AG04449 (cell line): ENCODE results near the gene OR14I1.

Source experiments
- CTCF ChIA-PET: fragments of 350-600 bp; formaldehyde crosslinking; extraction: SDS; loops from one replicate; lab custom pipeline; 2021; ENCODE audit warnings: antibody characterized with exemption; lab: Yijun Ruan, JAX
- POLR2A ChIA-PET: fragments of 400-600, 350-600 bp; formaldehyde crosslinking; extraction: SDS; loops from one replicate; lab custom pipeline; 2020; ENCODE audit warnings: antibody characterized with exemption, inconsistent platforms; lab: Yijun Ruan, JAX
- DNase-seq: peaks from one replicate; pipeline ENCODE4 v3.0.0-alpha.2; 2010; ENCODE audit warnings: low read depth, low spot score
- H3K4me3 ChIP-seq: 2 replicates; pipeline ENCODE4 v1.5.1; 2011; ENCODE audit warnings: low read depth, mild to moderate bottlenecking, control low read depth, low read length
- CTCF ChIP-seq: IDR thresholded peaks from one replicate; pipeline ENCODE4 v1.5.1; 2011; ENCODE audit warnings: mild to moderate bottlenecking, moderate library complexity, low read length, control low read depth, inconsistent platforms; ENCODE audit not compliant: insufficient read depth; ENCODE audit errors: missing control alignments

The OR14I1 gene

GRCh38 chr1:248739572-248740205 is 37.1 kb upstream of the OR14I1 start:
- ChIA-PET CTCF (no interaction called here), POLR2A (no interaction called here)
- no peak overlapping the region for H3K4me3 ChIP-seq
- TF ChIP-seq CTCF = no peak
- DNase-seq = no peak

GRCh38 chr1:248737457-248737856 is 34.9 kb upstream of the OR14I1 start:
- CTCF ChIA-PET = no interaction called here
- DNase-seq = no peak
- no peak overlapping the region for H3K4me3 ChIP-seq
- no peak for TF ChIP-seq CTCF
- POLR2A ChIA-PET = no interaction called here

- DNase-seq = no peak
Measured at GRCh38 chr1:248736977-248737376, 34.4 kb upstream of the OR14I1 start.

GRCh38 chr1:248733566-248733965 is 31.0 kb upstream of the OR14I1 start:
- ChIA-PET POLR2A (no interaction called here), CTCF (no interaction called here)
- no peak overlapping the region for H3K4me3 ChIP-seq
- DNase-seq = no peak
- TF ChIP-seq CTCF = no peak

More at GRCh38 chr1:248736977-248737376, 34.4 kb upstream of the OR14I1 start:
- no peak for TF ChIP-seq CTCF
- POLR2A ChIA-PET = no interaction called here
- H3K4me3 ChIP-seq = no peak overlapping the region
- CTCF ChIA-PET = no interaction called here

- DNase-seq = no peak
- CTCF ChIA-PET = no interaction called here
- TF ChIP-seq CTCF = no peak
- no peak overlapping the region for H3K4me3 ChIP-seq
- POLR2A ChIA-PET = no interaction called here
Measured at GRCh38 chr1:248730507-248731335, 28.2 kb upstream of the OR14I1 start.

- POLR2A ChIA-PET = no interaction called here
- no peak for TF ChIP-seq CTCF
- DNase-seq = no peak
- no peak overlapping the region for H3K4me3 ChIP-seq
- CTCF ChIA-PET = no interaction called here
Measured at GRCh38 chr1:248714248-248714647, 11.7 kb upstream of the OR14I1 start.
